Neural progenitor cell (in vitro differentiated cells): Measurements from ENCODE around the gene UGT1A6. TPM values are rescaled to one million over a fixed set of nuclear protein-coding genes. Genes with fewer than 3 reads are reported as not detected.

ENCODE experiments used
- DNase-seq: peaks from one replicate; pipeline ENCODE4 v3.0.0-alpha.2; 2016; ENCODE audit warnings: low spot score
- H2AFZ ChIP-seq: fragments of 200-600 bp; sonication (generic); replicated peaks from 2 replicates; pipeline ENCODE4 v1.6.1; 2016; ENCODE audit warnings: antibody characterized with exemption
- H3F3A ChIP-seq: fragments of 200-600 bp; sonication (generic); 2 replicates; pipeline ENCODE4 v1.6.1; 2016; ENCODE audit warnings: antibody characterized with exemption, low read depth
- H3K27ac ChIP-seq: fragments of 200-600 bp; sonication (generic); 2 replicates; pipeline ENCODE4 v1.5.1; 2016; ENCODE audit warnings: mild to moderate bottlenecking
- H3K27me3 ChIP-seq: fragments of 200-600 bp; sonication (generic); 2 replicates; pipeline ENCODE4 v1.6.1; 2016; ENCODE audit warnings: mild to moderate bottlenecking, moderate library complexity
- H3K36me3 ChIP-seq: fragments of 200-600 bp; sonication (generic); 2 replicates; pipeline ENCODE4 v1.5.1; 2016
- H3K4me1 ChIP-seq: fragments of 200-600 bp; sonication (generic); 2 replicates; pipeline ENCODE4 v1.6.1; 2016; ENCODE audit warnings: mixed run types
- H3K4me2 ChIP-seq: fragments of 200-600 bp; sonication (generic); 2 replicates; pipeline ENCODE4 v1.6.1; 2016
- H3K4me3 ChIP-seq: fragments of 200-600 bp; sonication (generic); 2 replicates; pipeline ENCODE4 v1.5.1; 2016
- H3K79me2 ChIP-seq: fragments of 200-600 bp; sonication (generic); 2 replicates; pipeline ENCODE4 v1.6.1; 2016; ENCODE audit warnings: low read depth
- H3K9ac ChIP-seq: fragments of 200-600 bp; sonication (generic); 2 replicates; pipeline ENCODE4 v1.6.1; 2016
- H3K9me3 ChIP-seq: fragments of 200-600 bp; sonication (generic); 2 replicates; pipeline ENCODE4 v1.5.1; 2016; ENCODE audit warnings: low read depth
- H4K20me1 ChIP-seq: fragments of 200-600 bp; sonication (generic); 2 replicates; pipeline ENCODE4 v1.6.1; 2016; ENCODE audit warnings: low read depth
- H3K27ac Mint-ChIP-seq: 3 replicates; pipeline ENCODE4 v1.8.0; 2021; ENCODE audit warnings: mixed read lengths
- H3K27me3 Mint-ChIP-seq: 2 replicates; pipeline ENCODE4 v1.8.0; 2022; ENCODE audit warnings: low read depth, mild to moderate bottlenecking, inconsistent platforms, moderate library complexity, mixed read lengths; ENCODE audit not compliant: insufficient read depth
- H3K36me3 Mint-ChIP-seq: 3 replicates; pipeline ENCODE4 v1.8.0; 2021; ENCODE audit warnings: mixed read lengths
- H3K4me1 Mint-ChIP-seq: 3 replicates; pipeline ENCODE4 v1.8.0; 2021; ENCODE audit warnings: mixed read lengths
- H3K4me3 Mint-ChIP-seq: 3 replicates; pipeline ENCODE4 v1.8.0; 2021; ENCODE audit warnings: mild to moderate bottlenecking, moderate library complexity, mixed read lengths
- H3K9me3 Mint-ChIP-seq: 3 replicates; pipeline ENCODE4 v1.8.0; 2020; ENCODE audit warnings: mixed read lengths
- CTCF ChIP-seq: fragments of 200-600 bp; sonication (generic); IDR thresholded peaks from 2 replicates; pipeline ENCODE4 v1.5.1; 2017; ENCODE audit warnings: antibody characterized with exemption, mild to moderate bottlenecking
- EZH2 ChIP-seq: fragments of 200-600 bp; sonication (generic); IDR thresholded peaks from 2 replicates; pipeline ENCODE4 v1.6.1; 2017; ENCODE audit warnings: antibody characterized with exemption, mild to moderate bottlenecking, moderate library complexity
- EZH2phosphoT487 ChIP-seq: fragments of 200-600 bp; sonication (generic); IDR thresholded peaks from 2 replicates; pipeline ENCODE4 v1.6.1; 2017; ENCODE audit warnings: antibody characterized with exemption
- total RNA-seq: library from RNA; depleted of rRNA; stranded (reverse); fragments of >200 nt; gene quantifications from 2 replicates; pipeline ENCODE4 v1.2.3, GENCODE V29; 2015; ENCODE audit warnings: low replicate concordance

Gene UGT1A6
- total RNA-seq, 1 donor from 2014 or later, result not detected

- H3K36me3 ChIP-seq, result no peaks in the 10 kb centered on the region
- no peaks in the 10 kb centered on the region for H3K36me3 Mint-ChIP-seq
- no peak overlapping the region for H3K27ac ChIP-seq
- no peak for TF ChIP-seq EZH2
- H2AFZ ChIP-seq, result peak overlapping the region; percentile 28
- H3K9ac ChIP-seq, result no peak overlapping the region
- no peaks in the 10 kb centered on the region for H3K4me1 ChIP-seq
- no peaks in the 10 kb centered on the region for H4K20me1 ChIP-seq
- H3K79me2 ChIP-seq, result no peaks in the 10 kb centered on the region
- no peak overlapping the region for H3K27ac Mint-ChIP-seq
- no peaks in the 10 kb centered on the region for H3K27me3 ChIP-seq
- no peak overlapping the region for H3K4me3 Mint-ChIP-seq
- no peak for DNase-seq
- no peaks in the 10 kb centered on the region for H3K9me3 Mint-ChIP-seq
- no peak overlapping the region for H3K4me3 ChIP-seq
- no peaks in the 10 kb centered on the region for H3K9me3 ChIP-seq
- peaks cover 2% of the 10 kb centered on the region for H3K27me3 Mint-ChIP-seq
- no peaks in the 10 kb centered on the region for H3K4me1 Mint-ChIP-seq
- no peak overlapping the region for H3K4me2 ChIP-seq
- H3F3A ChIP-seq, result no peaks in the 10 kb centered on the region
Measured at GRCh38 chr2:233689031-233689430, 3.7 kb upstream of the UGT1A6 start.

GRCh38 chr2:233689501-233689900 is 3.2 kb upstream of the UGT1A6 start:
- no peak overlapping the region for H3K9ac ChIP-seq
- H3K4me1 Mint-ChIP-seq, result no peaks in the 10 kb centered on the region
- no peak overlapping the region for H3K27ac Mint-ChIP-seq

GRCh38 chr2:233690444-233690843 is 2.2 kb upstream of the UGT1A6 start:
- no peak overlapping the region for H3K4me2 ChIP-seq
- H3K4me3 ChIP-seq, result no peak overlapping the region
- no peaks in the 10 kb centered on the region for H4K20me1 ChIP-seq
- Mint-ChIP-seq H3K27ac (peak overlapping the region; percentile 51), H3K27me3 (peaks cover 2% of the 10 kb centered on the region), H3K36me3 (no peaks in the 10 kb centered on the region), H3K4me3 (no peak overlapping the region), H3K4me1 (no peaks in the 10 kb centered on the region), H3K9me3 (no peaks in the 10 kb centered on the region)
- H3K27ac ChIP-seq, result no peak overlapping the region
- H3K9me3 ChIP-seq, result no peaks in the 10 kb centered on the region
- no peaks in the 10 kb centered on the region for H3K79me2 ChIP-seq
- no peaks in the 10 kb centered on the region for H3K36me3 ChIP-seq
- H2AFZ ChIP-seq, result no peak overlapping the region
- no peaks in the 10 kb centered on the region for H3F3A ChIP-seq
- DNase-seq, result no peak
- no peaks in the 10 kb centered on the region for H3K27me3 ChIP-seq
- no peak overlapping the region for H3K9ac ChIP-seq
- no peak for TF ChIP-seq EZH2phosphoT487
- no peak for TF ChIP-seq CTCF
- no peak for TF ChIP-seq EZH2
- no peaks in the 10 kb centered on the region for H3K4me1 ChIP-seq

More at GRCh38 chr2:233689501-233689900, 3.2 kb upstream of the UGT1A6 start:
- no peaks in the 10 kb centered on the region for H3F3A ChIP-seq
- DNase-seq, result no peak
- peak overlapping the region; percentile 28 for H2AFZ ChIP-seq
- TF ChIP-seq EZH2, result no peak
- no peak for TF ChIP-seq CTCF
- Mint-ChIP-seq H3K4me3 (no peak overlapping the region), H3K9me3 (no peaks in the 10 kb centered on the region), H3K27me3 (peaks cover 2% of the 10 kb centered on the region), H3K36me3 (no peaks in the 10 kb centered on the region)
- H3K36me3 ChIP-seq, result no peaks in the 10 kb centered on the region
- H3K4me2 ChIP-seq, result no peak overlapping the region
- H3K27ac ChIP-seq, result no peak overlapping the region
- no peaks in the 10 kb centered on the region for H3K9me3 ChIP-seq
- H3K27me3 ChIP-seq, result no peaks in the 10 kb centered on the region
- H3K79me2 ChIP-seq, result no peaks in the 10 kb centered on the region
- no peaks in the 10 kb centered on the region for H3K4me1 ChIP-seq
- no peaks in the 10 kb centered on the region for H4K20me1 ChIP-seq
- no peak overlapping the region for H3K4me3 ChIP-seq

- Histone ChIP-seq H3K4me1 (no peaks in the 10 kb centered on the region), H3F3A (no peaks in the 10 kb centered on the region), H2AFZ (no peak overlapping the region), H3K9me3 (no peaks in the 10 kb centered on the region), H4K20me1 (no peaks in the 10 kb centered on the region), H3K4me3 (no peak overlapping the region), H3K79me2 (no peaks in the 10 kb centered on the region), H3K4me2 (no peak overlapping the region), H3K27me3 (no peaks in the 10 kb centered on the region), H3K36me3 (no peaks in the 10 kb centered on the region), H3K27ac (no peak overlapping the region), H3K9ac (no peak overlapping the region)
- no peak overlapping the region for H3K4me3 Mint-ChIP-seq
- TF ChIP-seq EZH2phosphoT487, result no peak
- no peak for TF ChIP-seq EZH2
- TF ChIP-seq CTCF, result no peak
- H3K27ac Mint-ChIP-seq, result no peak overlapping the region
- no peaks in the 10 kb centered on the region for H3K9me3 Mint-ChIP-seq
- H3K4me1 Mint-ChIP-seq, result no peaks in the 10 kb centered on the region
- peaks cover 2% of the 10 kb centered on the region for H3K27me3 Mint-ChIP-seq
- no peak for DNase-seq
- no peaks in the 10 kb centered on the region for H3K36me3 Mint-ChIP-seq
Measured at GRCh38 chr2:233691443-233692433, 952 bp upstream of the UGT1A6 start.
